ENCODE data around the gene VPS35. TPM values are rescaled to one million over a fixed set of nuclear protein-coding genes. Genes with fewer than 3 reads are reported as not detected.

Gene VPS35
- total and polyA plus RNA-seq, 10 of the 15 experiments (the other 5 are each of a cell fraction or from before 2014, with no cell fraction given) = 28.5 to 125 (median 60.6) TPM

GRCh38 chr16:46621006-46621933 is 67.7 kb downstream of the VPS35 start, which contains the start of gene SHCBP1:
SHCBP1 (minus strand) TSS chr16:46621379; CDS start chr16:46621359, 20 bp downstream.
- Histone ChIP-seq H4K20me1 (ENCODE audit: control insufficient read depth, insufficient read depth) (no peaks in the 10 kb centered on the region), H3K27me3 (replicated peaks in 1 of 2; ENCODE audit: control insufficient read depth in 2 of 2, insufficient read depth in 2 of 2, low read length in 1 of 2) (no peaks in the 10 kb centered on the region), H3K27ac (ENCODE audit: control insufficient read depth, insufficient read depth) (peak within 1 kb of the TSS; percentile 91), H3K4me1 (ENCODE audit: control insufficient read depth, insufficient read depth, low read length) (peaks cover 11% of the 10 kb centered on the region), H3K79me2 (ENCODE audit: control insufficient read depth, insufficient read depth, low read length) (peaks cover 33% of the 10 kb centered on the region), H3K9me3 (replicated peaks; ENCODE audit: control insufficient read depth, insufficient read depth, low read length) (no peaks in the 10 kb centered on the region), H3K4me2 (ENCODE audit: control insufficient read depth, insufficient read depth) (peak within 1 kb of the TSS; percentile 91), H3K4me3 (peak within 1 kb of the TSS; percentile 85), H3K36me3 (ENCODE audit: control insufficient read depth in 2 of 2, insufficient read depth in 2 of 2, low read length in 1 of 2) (peaks cover 2 to 7% of the 10 kb centered on the region in 2 experiments; a peak in 2 of 4 replicates), H3K9ac (ENCODE audit: control insufficient read depth, insufficient read depth, low read length) (peak within 1 kb of the TSS; percentile 90), H2AFZ (ENCODE audit: control insufficient read depth, low read depth, low read length) (peak within 1 kb of the TSS; percentile 69)
- SMC1A ChIA-PET (ENCODE audit: uncharacterized antibody, unreplicated experiment) = interaction anchor here (0.6 kb wide), 1 partner anchor 48 kb away, joined by 3 read pairs; no protein-coding TSS in a partner anchor
- under 1% methylated on average over 52 of the region's 52 CpGs for whole genome bisulfite sequencing (ENCODE audit: insufficient coverage, insufficient replicate concordance, low lambda C conversion rate, missing lambda C conversion rate)
- DNase-seq (ENCODE audit: low read depth, low spot score) (peak; percentile 52), FAIRE-seq (no peak), ATAC-seq (peak; percentile 95)
- RAD21 ChIA-PET (ENCODE audit: unreplicated experiment) = interaction anchor here (1.1 to 1.3 kb wide), 2 partner anchors 65 to 200 kb away, joined by 3 read pairs; no protein-coding TSS in a partner anchor
- intact Hi-C loops (cut with micrococcal nuclease; ENCODE audit: unreplicated experiment) (no loop called here), in situ Hi-C loops (cut with MboI) (no loop called here)
- POLR2A ChIA-PET = interaction anchor here (0.5 to 1.3 kb wide), 2 partner anchors 15 to 550 kb away, joined by 4 to 6 read pairs; no protein-coding TSS in a partner anchor
- CTCF ChIA-PET = interaction anchor here (1.2 to 2.3 kb wide), 3 partner anchors 8 to 67 kb away, joined by 4 to 6 read pairs (median 6); no protein-coding TSS in a partner anchor
- BruUV-seq (replicated peaks) = no TSS peak
- TF ChIP-seq RELB (IDR thresholded peaks at IDR 0.05; ENCODE audit: low read depth) = no peak
- no peak for TF ChIP-seq SMARCA5 (IDR thresholded peaks at IDR 0.05)
- no peak for TF ChIP-seq HSF1 (IDR thresholded peaks at IDR 0.05; ENCODE audit: low read depth, low read length)
- TF ChIP-seq HDAC6 (IDR thresholded peaks at IDR 0.05; ENCODE audit: unreplicated experiment) = no peak
- peak; percentile 100 for TF ChIP-seq SIN3A (IDR thresholded peaks at IDR 0.05; ENCODE audit: low read depth, low read length)
- no peak for TF ChIP-seq NR2C1 (IDR thresholded peaks at IDR 0.05)
- no peak for TF ChIP-seq BCLAF1 (IDR thresholded peaks at IDR 0.05)
- TF ChIP-seq HDAC2 (IDR thresholded peaks at IDR 0.05) = peak; percentile 91
- peak; percentile 93 for TF ChIP-seq CREM (IDR thresholded peaks at IDR 0.05; ENCODE audit: low read depth)
- TF ChIP-seq ATF3 (IDR thresholded peaks at IDR 0.05; ENCODE audit: borderline replicate concordance, extremely low read depth, low read depth, low read length) = no peak
- TF ChIP-seq FOXK2 (IDR thresholded peaks at IDR 0.05) = no peak
- 0 out of 2 replicates have a peak, but pooled peaks have one; percentile 4 for TF ChIP-seq HCFC1 (IDR thresholded peaks at IDR 0.05; ENCODE audit: low read length)
- TF ChIP-seq ELK1 (IDR thresholded peaks at IDR 0.05; ENCODE audit: low read depth, low read length) = peak; percentile 47; the same call in 1 of the 2 replicates
- peak; percentile 74 for TF ChIP-seq CHD2 (IDR thresholded peaks at IDR 0.05; ENCODE audit: borderline replicate concordance, low read depth, low read length)
- no peak for TF ChIP-seq ZNF217 (IDR thresholded peaks at IDR 0.05)
- no peak for TF ChIP-seq SREBF1 (IDR thresholded peaks at IDR 0.05; ENCODE audit: low read length)

All from GM12878 (cell line).